Stimulated activated CD8-positive, alpha-beta memory T cell treated with anti-CD3 and anti-CD28 coated beads, Interleukin-4, amount 100 ng/mL, for 1 hour (primary cell): Measurements from ENCODE around the gene ARHGDIB.

Experiments used
- DNase-seq, 2 donors: peaks; one replicate each; pipeline ENCODE4 v3.0.0-alpha.2; 2020; ENCODE audit warnings: low read depth in 2 of 2, low spot score in 1 of 2

The ARHGDIB gene

GRCh38 chr12:14931791-14932560, 29.4 kb downstream of the ARHGDIB start:
- DNase-seq: no peak

GRCh38 chr12:14931359-14931758, 30.0 kb downstream of the ARHGDIB start:
- DNase-seq: no peak

- no peak for DNase-seq
Observed at GRCh38 chr12:14930299-14930698, 31.1 kb downstream of the ARHGDIB start.

GRCh38 chr12:14928931-14929330, 32.5 kb downstream of the ARHGDIB start:
- DNase-seq: no peak

- no peak for DNase-seq
Observed at GRCh38 chr12:14927267-14927666, 34.1 kb downstream of the ARHGDIB start.

GRCh38 chr12:14924541-14924940, 36.9 kb downstream of the ARHGDIB start:
- no peak for DNase-seq

- no peak for DNase-seq
Observed at GRCh38 chr12:14923944-14924343, 37.5 kb downstream of the ARHGDIB start.

- no peak for DNase-seq
Observed at GRCh38 chr12:14921218-14921617, 40.2 kb downstream of the ARHGDIB start.

GRCh38 chr12:14920475-14921126, 40.8 kb downstream of the ARHGDIB start:
- no peak for DNase-seq

- no peak for DNase-seq
Observed at GRCh38 chr12:14919455-14919854, 41.9 kb downstream of the ARHGDIB start.

- DNase-seq: no peak
Observed at GRCh38 chr12:14915736-14916135, 45.7 kb downstream of the ARHGDIB start.

- no peak for DNase-seq
Observed at GRCh38 chr12:14913381-14913781, 48.0 kb downstream of the ARHGDIB start.

- DNase-seq: no peak
Observed at GRCh38 chr12:14911131-14911530, 50.3 kb downstream of the ARHGDIB start.

- no peak for DNase-seq
Observed at GRCh38 chr12:14910090-14910915, 51.1 kb downstream of the ARHGDIB start.

- DNase-seq: no peak
Observed at GRCh38 chr12:14907953-14908352, 53.4 kb downstream of the ARHGDIB start.

- no peak for DNase-seq
Observed at GRCh38 chr12:14906114-14906513, 55.3 kb downstream of the ARHGDIB start.

GRCh38 chr12:14905269-14906004, 56.0 kb downstream of the ARHGDIB start:
- DNase-seq: no peak

GRCh38 chr12:14904854-14905253, 56.5 kb downstream of the ARHGDIB start:
- DNase-seq: no peak

GRCh38 chr12:14903386-14904098, 57.9 kb downstream of the ARHGDIB start:
- no peak for DNase-seq

GRCh38 chr12:14902465-14902864, 58.9 kb downstream of the ARHGDIB start:
- DNase-seq: no peak

GRCh38 chr12:14901228-14901562, 60.2 kb downstream of the ARHGDIB start:
- no peak for DNase-seq
